SU-DHL-6 (cell line): ENCODE measurements around the gene APAF1.

Experiments used
- H2AFZ ChIP-seq: fragments of 200-600 bp; sonication (generic); 2 replicates; pipeline ENCODE4 v1.6.1; 2014; ENCODE audit warnings: low read depth, mild to moderate bottlenecking, moderate library complexity, mixed read lengths, antibody characterized with exemption, low read length; ENCODE audit not compliant: severe bottlenecking
- H3F3A ChIP-seq: fragments of 200-600 bp; shearing (Covaris generic); 2 replicates; pipeline ENCODE4 v1.6.0; 2016; ENCODE audit warnings: antibody characterized with exemption, mild to moderate bottlenecking; ENCODE audit not compliant: insufficient read depth
- H3K27ac ChIP-seq: fragments of 200-600 bp; sonication (generic); 2 replicates; pipeline ENCODE4 v1.5.1; 2016; ENCODE audit warnings: low read depth, mild to moderate bottlenecking, low read length, moderate library complexity, mixed read lengths
- H3K27me3 ChIP-seq: fragments of 200-600 bp; sonication (generic), shearing (Covaris generic); 2 replicates; pipeline ENCODE4 v1.6.0; 2014; ENCODE audit warnings: mild to moderate bottlenecking, low read length
- H3K36me3 ChIP-seq: fragments of 200-600 bp; sonication (generic); 2 replicates; pipeline ENCODE4 v1.6.1; 2014; ENCODE audit warnings: mild to moderate bottlenecking, low read length, mixed read lengths
- H3K4me2 ChIP-seq: fragments of 300-600, 200-600 bp; shearing (Covaris generic), sonication (generic); 2 replicates; pipeline ENCODE4 v1.6.0; 2014; ENCODE audit warnings: low read length, low read depth, mild to moderate bottlenecking; ENCODE audit not compliant: poor library complexity, severe bottlenecking
- H3K4me3 ChIP-seq: fragments of 200-600 bp; sonication (generic); 2 replicates; pipeline ENCODE4 v1.5.1; 2014; ENCODE audit warnings: antibody characterized with exemption, low read length, mild to moderate bottlenecking, mixed read lengths; ENCODE audit not compliant: insufficient read depth, poor library complexity, severe bottlenecking
- H3K79me2 ChIP-seq: fragments of 200-600 bp; sonication (generic); 2 replicates; pipeline ENCODE4 v1.6.1; 2014; ENCODE audit warnings: mild to moderate bottlenecking, low read length, moderate library complexity; ENCODE audit not compliant: insufficient read depth
- H3K9ac ChIP-seq: fragments of 200-600 bp; sonication (generic); 2 replicates; pipeline ENCODE4 v1.7.0; 2014; ENCODE audit warnings: mild to moderate bottlenecking, low read length
- H3K9me2 ChIP-seq: fragments of 200-600 bp; sonication (generic); replicated peaks from 2 replicates; pipeline ENCODE4 v1.6.1; 2014; ENCODE audit warnings: low read length; ENCODE audit not compliant: insufficient read depth
- H3K9me3 ChIP-seq: fragments of 200-600 bp; sonication (generic); 2 replicates; pipeline ENCODE4 v1.6.1; 2014; ENCODE audit warnings: low read length, mixed read lengths; ENCODE audit not compliant: insufficient read depth
- H4K20me1 ChIP-seq: fragments of 200-600 bp; sonication (generic); 2 replicates; pipeline ENCODE4 v1.6.1; 2014; ENCODE audit warnings: low read depth, mild to moderate bottlenecking, antibody characterized with exemption, low read length, moderate library complexity, mixed read lengths
- CTCF ChIP-seq: fragments of 200-600 bp; sonication (generic); IDR thresholded peaks from one replicate; pipeline ENCODE4 v1.5.1; 2017; ENCODE audit warnings: antibody characterized with exemption, mild to moderate bottlenecking, low read length, moderate library complexity; ENCODE audit not compliant: insufficient read depth, poor library complexity, severe bottlenecking
- EZH2phosphoT487 ChIP-seq: fragments of 200-600 bp; sonication (generic), shearing (Covaris generic); conservative IDR thresholded peaks from 2 replicates; pipeline ENCODE4 v1.6.1; 2018; ENCODE audit warnings: mild to moderate bottlenecking, antibody characterized with exemption, low read length, moderate library complexity, mixed read lengths

Gene APAF1

GRCh38 chr12:98669751-98670150 lies 24.7 kb downstream of the APAF1 start:
- Histone ChIP-seq H3K79me2 (no peaks in the 10 kb centered on the region), H3K4me3 (no peak overlapping the region), H3K4me2 (no peak overlapping the region), H3F3A (no peaks in the 10 kb centered on the region), H3K36me3 (peaks cover 20% of the 10 kb centered on the region), H3K9me3 (no peaks in the 10 kb centered on the region), H3K27me3 (no peaks in the 10 kb centered on the region), H4K20me1 (no peaks in the 10 kb centered on the region), H3K9ac (no peak overlapping the region), H3K9me2 (no peaks in the 10 kb centered on the region), H2AFZ (no peak overlapping the region), H3K27ac (no peak overlapping the region)
- TF ChIP-seq CTCF = no peak
- TF ChIP-seq EZH2phosphoT487 = no peak

GRCh38 chr12:98671459-98671858 lies 26.4 kb downstream of the APAF1 start:
- Histone ChIP-seq H3K36me3 (peaks cover 19% of the 10 kb centered on the region), H4K20me1 (no peaks in the 10 kb centered on the region), H3K9ac (no peak overlapping the region)

DNA sequence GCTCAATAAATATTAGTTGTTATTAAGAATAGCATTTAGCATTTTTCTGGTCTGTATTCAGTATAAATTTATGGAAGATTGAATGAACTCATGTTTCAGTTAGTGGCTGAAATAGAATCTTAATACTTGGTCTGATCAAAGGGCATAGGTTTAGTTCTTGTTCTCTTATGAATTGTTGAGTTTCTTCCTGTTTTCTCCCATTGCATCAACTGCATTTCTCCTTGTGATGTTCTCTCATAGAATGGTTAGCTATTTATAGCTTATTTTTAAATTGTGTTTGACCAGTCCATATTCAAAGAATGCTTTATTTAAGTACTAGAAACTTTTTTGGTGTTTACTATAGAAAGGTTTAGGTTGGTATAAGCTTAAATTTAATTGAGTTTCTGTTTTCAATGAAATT lies 29.8 kb downstream of the APAF1 start:
- Histone ChIP-seq H3K9me3 (no peaks in the 10 kb centered on the region), H3K79me2 (no peaks in the 10 kb centered on the region), H3F3A (no peaks in the 10 kb centered on the region), H3K9me2 (no peaks in the 10 kb centered on the region), H3K27ac (no peak overlapping the region), H3K9ac (no peak overlapping the region), H4K20me1 (no peaks in the 10 kb centered on the region), H3K36me3 (peaks cover 24% of the 10 kb centered on the region; the same call in 1 of the 2 replicates), H3K4me2 (no peak overlapping the region), H2AFZ (no peak overlapping the region), H3K4me3 (no peak overlapping the region), H3K27me3 (no peaks in the 10 kb centered on the region)
- TF ChIP-seq EZH2phosphoT487 (no peak), CTCF (no peak)

More at GRCh38 chr12:98671459-98671858, 26.4 kb downstream of the APAF1 start:
- Histone ChIP-seq H2AFZ (no peak overlapping the region), H3K4me2 (no peak overlapping the region), H3K4me3 (no peak overlapping the region), H3K9me2 (no peaks in the 10 kb centered on the region), H3K27me3 (no peaks in the 10 kb centered on the region), H3K9me3 (no peaks in the 10 kb centered on the region), H3K27ac (no peak overlapping the region), H3F3A (no peaks in the 10 kb centered on the region), H3K79me2 (no peaks in the 10 kb centered on the region)
- TF ChIP-seq EZH2phosphoT487 = no peak
- no peak for TF ChIP-seq CTCF
